HFFc6 (cell line): ENCODE measurements around the gene ZDHHC5. TPM values are rescaled to one million over a fixed set of nuclear protein-coding genes. Genes with fewer than 3 reads are reported as not detected.
"Not testable (repeated sequence)": the region's sequence is repeated elsewhere in the genome, so short reads cannot be mapped to it uniquely, and the experiment has no call there.

ENCODE experiments used
- DNase-seq: peaks from one replicate; pipeline ENCODE4 v3.0.0-alpha.2; 2018
- H3K27ac Mint-ChIP-seq: 2 replicates; pipeline ENCODE4 v1.8.0; 2020; ENCODE audit warnings: mild to moderate bottlenecking, mixed read lengths
- H3K27me3 Mint-ChIP-seq: 2 replicates; pipeline ENCODE4 v1.8.0; 2021; ENCODE audit warnings: mild to moderate bottlenecking, moderate library complexity, mixed read lengths; ENCODE audit not compliant: insufficient read depth
- H3K36me3 Mint-ChIP-seq: 2 replicates; pipeline ENCODE4 v1.8.0; 2021; ENCODE audit warnings: low read depth, mixed read lengths
- H3K4me1 Mint-ChIP-seq: 2 replicates; pipeline ENCODE4 v1.8.0; 2020; ENCODE audit warnings: low read depth, mixed read lengths
- H3K4me3 Mint-ChIP-seq: 2 replicates; pipeline ENCODE4 v1.8.0; 2020; ENCODE audit warnings: mild to moderate bottlenecking, moderate library complexity, mixed read lengths
- H3K9me3 Mint-ChIP-seq: 2 replicates; pipeline ENCODE4 v1.8.0; 2020; ENCODE audit warnings: mild to moderate bottlenecking, mixed read lengths
- total RNA-seq, 6 experiments: library from RNA; stranded (reverse); fragmentation: NEBNext Ultra II Directional; extraction: Animal tissue kit (Norgen Biotek cat#: 25700); gene quantifications; 2 replicates in 1 of 6; 3 replicates in 5 of 6; pipeline ENCODE4 v1.2.3, GENCODE V29; 2021
- TF ChIP-seq, protein P1 (sequence below): fragments of 200-600 bp; sonication (generic); IDR thresholded peaks from 2 replicates; pipeline ENCODE4 v1.5.0; 2021; ENCODE audit warnings: antibody characterized with exemption, mild to moderate bottlenecking

The ZDHHC5 gene
- total RNA-seq, 6 experiments from 2014 or later = 67.5 to 82.1 (median 74.1) TPM

DNA sequence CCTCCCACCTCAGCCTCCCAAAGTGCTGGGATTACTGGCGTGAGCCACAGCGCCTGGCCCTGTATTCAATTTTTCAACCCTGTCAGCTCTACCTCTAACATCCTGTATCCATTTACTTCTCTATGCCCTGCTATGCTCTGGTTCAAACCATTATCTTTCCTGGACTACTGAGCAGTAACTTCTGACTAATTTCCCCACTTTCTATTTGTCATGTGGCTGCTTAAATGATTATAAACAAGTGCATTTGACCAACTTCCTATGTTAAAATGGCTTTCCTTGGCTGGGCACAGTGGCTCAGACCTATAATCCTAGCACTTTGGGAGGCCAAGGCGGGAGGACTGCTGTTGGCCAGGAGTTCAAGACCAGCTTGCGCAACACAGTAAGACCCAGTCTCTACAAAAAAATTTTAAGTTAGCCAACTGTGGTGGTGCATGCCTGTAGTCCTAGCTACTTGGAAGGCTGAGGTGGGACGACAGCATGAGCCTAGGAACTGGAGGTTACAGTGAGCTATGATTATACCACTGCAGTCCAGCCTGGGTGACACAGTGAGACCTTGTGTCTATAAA lies 42.0 kb downstream of the ZDHHC5 start:
- H3K4me3 Mint-ChIP-seq = peak overlapping the region; percentile 99; the same call in 1 of the 2 replicates
- no peak overlapping the region; the same call in 1 of the 2 replicates for H3K27ac Mint-ChIP-seq
- no peak for DNase-seq
- H3K9me3 Mint-ChIP-seq = no peaks in the 10 kb centered on the region
- H3K4me1 Mint-ChIP-seq = peaks cover 41% of the 10 kb centered on the region
- H3K36me3 Mint-ChIP-seq = peaks cover 16% of the 10 kb centered on the region
- TF ChIP-seq, protein P1, sequence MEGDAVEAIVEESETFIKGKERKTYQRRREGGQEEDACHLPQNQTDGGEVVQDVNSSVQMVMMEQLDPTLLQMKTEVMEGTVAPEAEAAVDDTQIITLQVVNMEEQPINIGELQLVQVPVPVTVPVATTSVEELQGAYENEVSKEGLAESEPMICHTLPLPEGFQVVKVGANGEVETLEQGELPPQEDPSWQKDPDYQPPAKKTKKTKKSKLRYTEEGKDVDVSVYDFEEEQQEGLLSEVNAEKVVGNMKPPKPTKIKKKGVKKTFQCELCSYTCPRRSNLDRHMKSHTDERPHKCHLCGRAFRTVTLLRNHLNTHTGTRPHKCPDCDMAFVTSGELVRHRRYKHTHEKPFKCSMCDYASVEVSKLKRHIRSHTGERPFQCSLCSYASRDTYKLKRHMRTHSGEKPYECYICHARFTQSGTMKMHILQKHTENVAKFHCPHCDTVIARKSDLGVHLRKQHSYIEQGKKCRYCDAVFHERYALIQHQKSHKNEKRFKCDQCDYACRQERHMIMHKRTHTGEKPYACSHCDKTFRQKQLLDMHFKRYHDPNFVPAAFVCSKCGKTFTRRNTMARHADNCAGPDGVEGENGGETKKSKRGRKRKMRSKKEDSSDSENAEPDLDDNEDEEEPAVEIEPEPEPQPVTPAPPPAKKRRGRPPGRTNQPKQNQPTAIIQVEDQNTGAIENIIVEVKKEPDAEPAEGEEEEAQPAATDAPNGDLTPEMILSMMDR = no peak
- peaks cover 3% of the 10 kb centered on the region for H3K27me3 Mint-ChIP-seq

DNA sequence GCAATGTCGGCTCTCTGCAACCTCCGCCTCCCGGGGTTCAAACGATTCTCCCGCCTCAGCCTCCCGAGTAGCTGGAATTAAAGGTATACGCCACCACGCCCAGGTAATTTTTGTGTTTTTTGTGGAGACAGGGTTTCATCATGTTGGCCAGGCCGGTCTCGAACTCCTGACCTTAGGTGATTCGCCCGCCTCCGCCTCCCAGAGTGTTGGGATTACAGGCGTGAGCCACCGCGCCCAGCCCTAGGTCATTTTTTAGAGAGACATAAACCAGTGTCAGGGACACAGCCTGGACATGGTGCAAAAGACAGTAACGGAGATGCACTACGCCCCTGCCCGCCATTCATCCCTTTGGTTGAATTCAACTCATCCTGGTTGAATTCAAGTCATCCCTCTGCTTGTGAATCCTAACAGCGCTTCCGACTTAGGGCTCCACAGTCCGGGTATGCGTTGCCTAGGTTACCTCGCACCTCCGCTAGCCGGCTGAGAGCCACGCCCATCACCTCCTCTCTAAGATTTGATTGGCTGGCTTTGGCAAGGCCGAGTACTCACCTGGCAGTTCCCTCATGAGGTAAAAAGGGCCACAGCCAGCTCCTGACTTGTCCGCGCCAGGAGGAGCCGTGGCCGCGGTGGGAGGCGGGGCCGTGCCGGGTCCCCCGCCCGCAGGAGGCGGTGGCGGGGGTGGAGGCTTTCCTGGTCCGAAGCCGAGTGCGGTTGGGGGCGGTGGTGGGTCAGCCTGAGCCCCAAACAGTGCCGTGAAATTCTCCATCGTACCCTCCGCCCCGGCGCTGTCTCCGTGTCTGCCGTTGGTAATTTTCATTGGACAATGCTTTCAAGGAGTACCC lies 43.7 kb downstream of the ZDHHC5 start, which contains the start of gene MED19:
Gene MED19, minus strand, starts transcription at position 802 of the 842 bp plus-strand sequence. Its CDS starts 36 bp downstream, at position 766.
- peak within 1 kb of the TSS; percentile 99 for H3K4me3 Mint-ChIP-seq
- peak within 1 kb of the TSS; percentile 91 for H3K27ac Mint-ChIP-seq
- peaks cover 41% of the 10 kb centered on the region for H3K4me1 Mint-ChIP-seq
- H3K27me3 Mint-ChIP-seq = peaks cover 3% of the 10 kb centered on the region
- H3K9me3 Mint-ChIP-seq = no peaks in the 10 kb centered on the region
- TF ChIP-seq, protein P1 = no peak
- DNase-seq = peak; percentile 73
- H3K36me3 Mint-ChIP-seq = peaks cover 14% of the 10 kb centered on the region

DNA sequence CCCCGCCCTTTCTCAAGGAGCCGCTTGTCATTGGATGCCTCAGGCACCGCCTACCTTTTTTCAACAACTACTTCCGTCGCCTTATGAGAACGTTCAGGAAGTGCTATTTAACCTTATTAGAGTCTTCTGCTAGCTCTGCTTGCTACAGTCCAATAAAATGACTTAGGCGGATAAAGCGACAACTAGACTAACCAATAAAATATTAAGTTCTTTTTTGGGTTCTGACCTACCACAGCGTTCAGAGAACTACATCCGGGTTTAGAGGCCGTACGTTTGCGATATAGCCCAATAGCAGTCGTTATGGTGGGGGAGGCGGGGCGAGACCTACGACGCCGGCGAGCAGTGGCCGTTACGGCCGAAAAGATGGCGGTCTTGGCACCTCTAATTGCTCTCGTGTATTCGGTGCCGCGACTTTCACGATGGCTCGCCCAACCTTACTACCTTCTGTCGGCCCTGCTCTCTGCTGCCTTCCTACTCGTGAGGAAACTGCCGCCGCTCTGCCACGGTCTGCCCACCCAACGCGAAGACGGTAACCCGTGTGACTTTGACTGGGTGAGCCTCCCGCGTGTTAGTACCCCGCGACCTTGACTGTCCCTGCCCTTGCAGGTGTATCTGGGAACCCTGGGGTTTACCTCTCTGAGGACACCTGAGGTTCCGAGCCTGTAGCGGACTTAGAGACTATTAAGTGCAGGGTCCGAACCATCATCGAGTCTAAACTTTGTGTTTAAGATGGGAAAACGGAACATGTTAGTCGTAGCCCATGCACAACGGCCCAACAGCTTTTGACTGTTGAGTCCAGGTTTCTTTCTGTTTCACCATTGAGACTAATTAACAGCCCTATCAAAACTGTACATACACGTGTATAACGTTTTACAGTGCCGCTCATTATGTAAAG lies 44.6 kb downstream of the ZDHHC5 start, which contains the start of gene TMX2:
Gene TMX2, plus strand, starts transcription at position 338 of the 895 bp plus-strand sequence. Its CDS starts 26 bp downstream, at position 364.
- no peaks in the 10 kb centered on the region for H3K9me3 Mint-ChIP-seq
- H3K4me3 Mint-ChIP-seq = peak within 1 kb of the TSS; percentile 99
- DNase-seq = peak; percentile 100
- TF ChIP-seq, protein P1 = no peak
- peaks cover 3% of the 10 kb centered on the region for H3K27me3 Mint-ChIP-seq
- H3K4me1 Mint-ChIP-seq = peaks cover 41% of the 10 kb centered on the region
- peaks cover 14% of the 10 kb centered on the region for H3K36me3 Mint-ChIP-seq
- peak within 1 kb of the TSS; percentile 91 for H3K27ac Mint-ChIP-seq

DNA sequence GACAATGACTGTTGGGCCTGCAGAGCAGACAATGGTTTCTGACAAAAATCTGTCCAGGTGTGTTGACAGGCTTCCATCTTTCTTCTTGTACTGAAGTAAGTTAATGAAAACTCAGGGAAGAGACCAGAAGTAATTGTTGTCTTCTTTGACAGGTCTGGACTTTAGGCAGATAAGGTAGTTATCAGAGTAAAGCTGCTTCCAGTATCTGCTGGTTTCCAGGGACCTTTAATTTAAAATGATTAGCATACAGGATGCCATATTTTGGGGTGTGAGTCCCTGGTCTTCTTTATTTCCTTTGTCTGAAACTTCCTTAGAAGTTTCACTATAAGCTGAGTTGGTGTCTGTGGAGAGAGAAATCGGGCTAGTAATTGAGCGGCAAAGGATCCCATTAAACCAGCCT lies 45.9 kb downstream of the ZDHHC5 start:
- Mint-ChIP-seq H3K36me3 (peaks cover 10% of the 10 kb centered on the region; the same call in 1 of the 2 replicates), H3K27me3 (peaks cover 3% of the 10 kb centered on the region), H3K4me1 (peaks cover 32% of the 10 kb centered on the region), H3K4me3 (peak overlapping the region; percentile 99), H3K9me3 (no peaks in the 10 kb centered on the region), H3K27ac (peak overlapping the region; percentile 91; the same call in 1 of the 2 replicates)
- DNase-seq = no peak
- TF ChIP-seq, protein P1 = no peak

DNA sequence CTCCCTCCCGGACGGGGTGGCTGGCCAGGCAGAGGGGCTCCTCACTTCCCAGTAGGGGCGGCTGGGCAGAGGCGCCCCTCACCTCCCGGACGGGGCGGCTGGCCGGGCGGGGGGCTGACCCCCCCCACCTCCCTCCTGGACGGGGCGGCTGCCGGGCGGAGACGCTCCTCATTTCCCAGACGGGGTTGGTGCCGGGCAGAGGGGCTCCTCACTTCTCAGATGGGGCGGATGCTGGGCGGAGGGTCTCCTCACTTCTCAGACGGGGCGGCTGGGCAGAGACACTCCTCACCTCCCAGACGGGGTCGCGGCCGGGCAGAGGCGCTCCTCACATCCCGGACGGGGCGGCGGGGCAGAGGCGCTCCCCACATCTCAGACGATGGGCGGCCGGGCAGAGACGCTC lies 48.8 kb downstream of the ZDHHC5 start:
- not testable (repeated sequence) for H3K4me3 Mint-ChIP-seq, H3K27me3 Mint-ChIP-seq, H3K9me3 Mint-ChIP-seq, H3K36me3 Mint-ChIP-seq, H3K27ac Mint-ChIP-seq, DNase-seq
- H3K4me1 Mint-ChIP-seq = peaks cover 14% of the 10 kb centered on the region
